Fibroblast of mammary gland (primary cell): ENCODE results near the gene INHBC.

Experiments
- DNase-seq: peaks from one replicate; pipeline ENCODE4 v3.0.0-alpha.2; 2010; ENCODE audit warnings: low read depth
- H3K4me3 ChIP-seq: 2 replicates; pipeline ENCODE4 v1.5.1; 2011; ENCODE audit warnings: low read depth, mild to moderate bottlenecking, low read length, moderate library complexity; ENCODE audit not compliant: control insufficient read depth
- TF ChIP-seq, protein P1 (sequence below): conservative IDR thresholded peaks from 2 replicates; pipeline ENCODE4 v1.5.1; 2011; ENCODE audit warnings: low read depth, low read length, inconsistent platforms; ENCODE audit not compliant: control insufficient read depth, insufficient read depth

The INHBC gene

DNA sequence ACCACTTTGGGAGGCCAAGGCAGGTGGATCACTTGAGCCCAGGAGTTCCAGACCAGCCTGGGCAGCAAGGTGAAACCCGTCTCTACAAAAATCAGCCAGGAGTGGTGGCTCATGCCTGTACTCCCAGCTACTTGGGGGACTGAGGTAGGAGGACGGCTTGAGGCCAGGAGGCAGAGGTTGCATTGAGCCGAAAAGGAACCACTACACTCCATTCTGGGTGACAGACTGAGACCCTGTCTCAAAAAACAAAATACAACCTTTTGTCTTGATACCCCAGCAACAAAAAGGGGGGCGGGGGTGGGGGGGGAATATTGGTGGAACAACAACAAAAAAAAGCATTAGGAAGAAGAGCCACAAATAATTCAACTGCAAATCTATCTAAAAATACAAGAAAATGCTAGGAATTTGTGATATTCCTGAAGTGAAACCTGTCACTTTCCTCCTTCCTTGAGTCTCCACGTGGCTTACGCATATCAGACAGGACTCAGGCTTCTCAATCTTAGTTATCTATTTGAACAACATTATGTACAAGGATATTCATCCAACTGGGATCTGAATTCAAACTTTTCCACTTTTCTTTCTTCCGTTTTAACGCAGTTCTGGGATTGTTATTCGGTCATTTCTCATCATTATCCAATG is 5.0 kb upstream of the INHBC start:
- peak overlapping the region; percentile 53 for H3K4me3 ChIP-seq
- peak; percentile 20 for DNase-seq
- TF ChIP-seq, protein P1, sequence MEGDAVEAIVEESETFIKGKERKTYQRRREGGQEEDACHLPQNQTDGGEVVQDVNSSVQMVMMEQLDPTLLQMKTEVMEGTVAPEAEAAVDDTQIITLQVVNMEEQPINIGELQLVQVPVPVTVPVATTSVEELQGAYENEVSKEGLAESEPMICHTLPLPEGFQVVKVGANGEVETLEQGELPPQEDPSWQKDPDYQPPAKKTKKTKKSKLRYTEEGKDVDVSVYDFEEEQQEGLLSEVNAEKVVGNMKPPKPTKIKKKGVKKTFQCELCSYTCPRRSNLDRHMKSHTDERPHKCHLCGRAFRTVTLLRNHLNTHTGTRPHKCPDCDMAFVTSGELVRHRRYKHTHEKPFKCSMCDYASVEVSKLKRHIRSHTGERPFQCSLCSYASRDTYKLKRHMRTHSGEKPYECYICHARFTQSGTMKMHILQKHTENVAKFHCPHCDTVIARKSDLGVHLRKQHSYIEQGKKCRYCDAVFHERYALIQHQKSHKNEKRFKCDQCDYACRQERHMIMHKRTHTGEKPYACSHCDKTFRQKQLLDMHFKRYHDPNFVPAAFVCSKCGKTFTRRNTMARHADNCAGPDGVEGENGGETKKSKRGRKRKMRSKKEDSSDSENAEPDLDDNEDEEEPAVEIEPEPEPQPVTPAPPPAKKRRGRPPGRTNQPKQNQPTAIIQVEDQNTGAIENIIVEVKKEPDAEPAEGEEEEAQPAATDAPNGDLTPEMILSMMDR: no peak

DNA sequence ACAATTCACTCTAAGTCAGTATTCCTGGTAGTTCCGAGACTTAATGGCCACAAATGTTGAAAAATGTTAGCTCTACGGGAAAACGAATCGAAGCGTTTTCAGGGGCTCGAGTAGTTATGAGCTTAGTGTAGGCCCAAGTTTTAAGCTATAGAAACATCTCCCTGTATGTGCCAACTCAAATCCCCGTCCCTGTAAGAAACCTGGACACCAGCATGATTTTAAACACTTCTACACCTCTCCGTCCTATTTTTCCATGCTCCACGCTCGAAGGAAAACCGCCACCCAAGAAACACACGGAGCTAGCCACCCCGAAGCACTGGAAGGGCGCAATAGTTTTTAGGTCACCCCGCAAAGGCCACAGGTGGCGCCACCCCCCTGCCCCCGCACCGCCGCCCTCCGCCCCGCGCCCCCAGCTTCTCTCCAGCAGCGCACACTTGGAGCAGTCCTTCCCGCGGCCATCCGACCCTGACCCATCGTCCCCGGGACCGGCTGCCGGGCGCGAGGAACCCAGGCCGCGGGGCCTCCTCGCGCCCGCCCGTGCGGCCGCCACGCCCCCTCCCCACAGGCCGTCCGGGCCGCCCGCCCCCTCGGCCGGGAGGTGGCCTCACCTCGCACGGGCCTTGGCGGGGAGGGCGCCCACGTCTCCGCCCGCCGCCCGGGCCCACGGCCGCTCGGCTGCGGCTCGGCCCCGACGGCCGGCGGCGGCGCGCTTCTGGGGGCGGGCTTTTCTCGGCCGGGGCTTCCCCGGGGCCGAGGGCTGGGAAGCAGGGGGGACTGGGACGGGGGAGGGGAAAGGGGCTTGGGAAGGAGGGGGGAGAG is 4.3 kb upstream of the INHBC start:
- DNase-seq: peak; percentile 26
- peak overlapping the region; percentile 53 for H3K4me3 ChIP-seq
- TF ChIP-seq, protein P1: no peak

DNA sequence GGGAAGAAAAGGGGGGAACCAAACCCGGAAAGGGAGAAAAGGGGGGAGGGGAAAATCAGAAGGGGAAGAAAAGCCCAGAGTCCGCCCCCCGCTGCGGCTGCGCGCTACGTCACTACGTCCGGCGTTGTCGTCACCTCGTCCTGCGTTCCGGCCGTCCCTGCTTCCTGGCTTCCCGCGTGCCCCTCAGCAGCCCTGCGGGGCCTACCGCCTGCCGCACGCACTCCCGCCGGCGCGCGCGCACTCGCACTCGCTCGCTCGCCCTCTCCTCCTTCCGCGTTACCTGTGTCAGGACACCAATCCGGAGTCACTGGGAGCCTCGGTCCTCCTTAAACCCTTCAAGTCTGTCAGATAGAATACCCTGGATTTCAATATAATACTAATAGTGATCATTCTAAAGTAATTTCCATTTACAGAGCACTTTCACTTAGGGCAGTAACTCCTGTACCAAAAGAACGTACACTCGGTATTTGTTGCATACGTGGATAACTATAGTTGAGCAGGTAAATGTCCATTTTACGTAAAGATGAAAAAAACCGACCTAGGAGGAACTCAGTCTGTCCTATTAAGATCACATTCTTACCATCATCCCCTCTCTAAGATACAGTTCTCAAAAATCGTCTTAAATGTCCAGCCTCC is 3.5 kb upstream of the INHBC start, which contains the start of gene R3HDM2:
TSS of gene R3HDM2 (minus strand) at position 113 of the 636 bp plus-strand sequence. CDS start 120,615 bp downstream, outside the sequence.
- peak within 1 kb of the TSS; percentile 53 for H3K4me3 ChIP-seq
- TF ChIP-seq, protein P1: no peak
- peak; percentile 93 for DNase-seq

DNA sequence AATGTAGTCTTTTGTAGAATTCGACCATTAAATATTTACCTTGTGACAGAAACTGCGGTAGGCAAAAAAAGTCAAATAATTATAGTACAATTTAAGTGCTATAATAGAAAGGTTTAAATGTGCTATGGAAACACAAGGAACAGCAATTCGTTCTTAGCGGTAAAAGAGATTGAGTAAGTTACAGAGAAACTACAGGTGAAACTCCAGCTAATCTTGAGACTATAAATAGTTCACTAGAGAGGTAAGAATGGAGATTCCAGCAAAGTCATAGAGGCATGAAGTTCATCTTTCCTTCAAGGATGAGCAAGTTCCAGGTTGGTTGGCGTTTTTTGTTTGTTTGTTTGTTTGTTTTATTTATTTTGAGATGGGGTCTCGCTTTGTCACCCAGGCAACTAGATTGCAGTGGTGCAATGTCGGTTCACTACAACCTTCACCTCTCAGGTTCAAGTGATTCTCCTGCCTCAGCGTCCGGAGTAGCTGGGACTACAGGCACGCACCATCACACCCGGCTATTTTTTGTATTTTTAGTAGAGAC is 2.9 kb upstream of the INHBC start:
- TF ChIP-seq, protein P1: no peak
- no peak overlapping the region for H3K4me3 ChIP-seq
- no peak for DNase-seq

DNA sequence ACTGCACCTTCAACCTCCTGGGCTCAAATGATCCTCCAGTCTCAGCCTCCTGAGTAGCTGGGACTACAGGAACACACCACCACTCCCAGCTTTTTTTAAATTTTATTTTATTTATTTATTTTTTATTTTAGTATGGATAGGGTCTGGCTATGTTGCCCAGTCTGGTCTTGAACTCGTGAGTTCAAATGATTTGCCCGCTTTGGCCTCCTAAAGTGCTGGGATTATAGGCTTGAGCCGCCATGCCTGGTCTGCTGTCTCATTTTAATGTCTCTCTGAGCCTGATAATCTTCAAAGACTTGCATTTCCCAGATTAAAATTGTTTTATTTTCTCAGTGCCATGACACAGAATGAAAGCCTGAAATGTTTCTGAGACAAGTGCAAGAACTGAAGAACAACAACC is 1.2 kb upstream of the INHBC start:
- no peak overlapping the region for H3K4me3 ChIP-seq
- DNase-seq: no peak
- TF ChIP-seq, protein P1: no peak

DNA sequence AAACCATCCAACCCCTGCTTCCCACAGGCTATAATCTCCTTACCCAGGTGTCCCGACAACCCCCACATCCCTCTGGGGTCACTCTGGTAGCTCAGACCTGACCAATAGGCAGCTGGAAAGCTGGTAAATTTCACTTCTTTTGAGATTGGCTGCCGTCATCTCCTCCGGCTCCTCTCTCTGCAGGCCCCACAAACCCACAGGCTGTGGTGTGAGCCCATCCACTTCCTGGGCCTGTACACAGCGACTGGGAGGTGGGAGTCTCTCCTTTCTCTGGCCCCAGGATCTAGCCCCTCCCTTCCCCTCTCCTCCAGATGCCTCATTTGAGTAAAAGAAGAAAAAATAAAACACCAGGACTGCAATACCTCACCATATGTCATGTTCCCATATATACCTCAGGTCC is 709 bp downstream of the INHBC start:
- H3K4me3 ChIP-seq: no peak overlapping the region
- TF ChIP-seq, protein P1: no peak
- no peak for DNase-seq
